ENCODE results near the gene TGFBR3L.

TGFBR3L gene

DNA sequence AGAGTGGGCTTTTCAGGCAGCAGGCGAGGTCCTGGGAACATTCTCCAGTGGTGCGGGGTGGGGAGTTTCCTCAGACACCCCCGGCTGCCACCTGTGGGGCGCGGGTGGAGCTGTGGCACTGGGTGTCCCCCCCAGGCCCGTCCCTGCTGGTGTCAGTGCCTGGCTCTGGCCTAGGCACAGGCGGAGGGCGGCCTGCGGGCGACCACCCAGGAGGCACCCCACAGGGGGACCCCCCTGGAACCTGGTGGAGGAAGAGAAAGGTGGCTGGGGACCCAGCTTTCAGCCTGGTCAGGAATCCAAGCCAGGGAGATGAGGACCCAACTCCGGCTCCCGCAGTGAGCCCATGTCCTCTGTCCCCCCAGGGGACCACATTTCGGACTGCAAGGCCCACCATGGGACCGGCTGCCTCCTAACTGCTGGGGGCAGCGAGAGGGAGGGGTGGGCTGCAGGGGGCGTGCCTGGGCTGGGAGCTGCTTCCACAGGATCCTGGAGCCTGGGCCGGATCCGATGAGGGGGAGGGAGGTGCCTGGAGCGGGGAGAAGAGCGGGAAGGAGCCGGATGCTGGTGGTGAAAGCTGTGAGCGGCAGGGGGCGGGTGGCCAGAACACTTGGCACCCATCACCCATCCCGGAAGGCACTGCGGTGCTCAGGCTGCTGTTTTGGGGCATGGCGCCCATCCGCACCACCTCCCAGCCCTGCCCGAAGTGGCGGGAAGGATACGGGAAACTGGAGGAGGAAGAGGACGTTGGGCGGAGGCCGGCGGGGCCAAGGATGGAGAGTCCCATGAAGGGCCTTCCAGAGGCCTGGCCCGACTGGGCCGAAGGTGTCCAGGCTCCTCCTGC is 16.8 kb downstream of the TGFBR3L start:
- Histone ChIP-seq H3K36me3 (ENCODE audit: control insufficient read depth in 2 of 2, insufficient read depth in 1 of 2, low read length in 2 of 2) (peaks cover 13 to 73% of the 10 kb centered on the region in 2 experiments; a peak in 2 of 3 replicates), H3K9me3 (ENCODE audit: control insufficient read depth, insufficient read depth, low read depth, low read length) (no peaks in the 10 kb centered on the region), H3K27ac (ENCODE audit: extremely low read depth, low read depth, low read length) (no peak overlapping the region), H3K4me3 (ENCODE audit: low read depth, low read length) (no peak overlapping the region), H3K4me1 (ENCODE audit: control insufficient read depth, insufficient read depth, low read length) (peaks cover 14% of the 10 kb centered on the region)
- CTCF ChIA-PET = interaction anchor here (1.0 to 3.5 kb wide), 3 partner anchors 8 to 12 kb away, joined by 3 to 25 read pairs (median 4); partner anchors contain the start of gene TIMM44
- TF ChIP-seq ZNF560 (tag by site-specific recombination; IDR thresholded peaks at IDR 0.05; ENCODE audit: borderline replicate concordance) = no peak
- no peak for TF ChIP-seq ZNF248 (tag by site-specific recombination; IDR thresholded peaks at IDR 0.05)
- TF ChIP-seq, protein P1, sequence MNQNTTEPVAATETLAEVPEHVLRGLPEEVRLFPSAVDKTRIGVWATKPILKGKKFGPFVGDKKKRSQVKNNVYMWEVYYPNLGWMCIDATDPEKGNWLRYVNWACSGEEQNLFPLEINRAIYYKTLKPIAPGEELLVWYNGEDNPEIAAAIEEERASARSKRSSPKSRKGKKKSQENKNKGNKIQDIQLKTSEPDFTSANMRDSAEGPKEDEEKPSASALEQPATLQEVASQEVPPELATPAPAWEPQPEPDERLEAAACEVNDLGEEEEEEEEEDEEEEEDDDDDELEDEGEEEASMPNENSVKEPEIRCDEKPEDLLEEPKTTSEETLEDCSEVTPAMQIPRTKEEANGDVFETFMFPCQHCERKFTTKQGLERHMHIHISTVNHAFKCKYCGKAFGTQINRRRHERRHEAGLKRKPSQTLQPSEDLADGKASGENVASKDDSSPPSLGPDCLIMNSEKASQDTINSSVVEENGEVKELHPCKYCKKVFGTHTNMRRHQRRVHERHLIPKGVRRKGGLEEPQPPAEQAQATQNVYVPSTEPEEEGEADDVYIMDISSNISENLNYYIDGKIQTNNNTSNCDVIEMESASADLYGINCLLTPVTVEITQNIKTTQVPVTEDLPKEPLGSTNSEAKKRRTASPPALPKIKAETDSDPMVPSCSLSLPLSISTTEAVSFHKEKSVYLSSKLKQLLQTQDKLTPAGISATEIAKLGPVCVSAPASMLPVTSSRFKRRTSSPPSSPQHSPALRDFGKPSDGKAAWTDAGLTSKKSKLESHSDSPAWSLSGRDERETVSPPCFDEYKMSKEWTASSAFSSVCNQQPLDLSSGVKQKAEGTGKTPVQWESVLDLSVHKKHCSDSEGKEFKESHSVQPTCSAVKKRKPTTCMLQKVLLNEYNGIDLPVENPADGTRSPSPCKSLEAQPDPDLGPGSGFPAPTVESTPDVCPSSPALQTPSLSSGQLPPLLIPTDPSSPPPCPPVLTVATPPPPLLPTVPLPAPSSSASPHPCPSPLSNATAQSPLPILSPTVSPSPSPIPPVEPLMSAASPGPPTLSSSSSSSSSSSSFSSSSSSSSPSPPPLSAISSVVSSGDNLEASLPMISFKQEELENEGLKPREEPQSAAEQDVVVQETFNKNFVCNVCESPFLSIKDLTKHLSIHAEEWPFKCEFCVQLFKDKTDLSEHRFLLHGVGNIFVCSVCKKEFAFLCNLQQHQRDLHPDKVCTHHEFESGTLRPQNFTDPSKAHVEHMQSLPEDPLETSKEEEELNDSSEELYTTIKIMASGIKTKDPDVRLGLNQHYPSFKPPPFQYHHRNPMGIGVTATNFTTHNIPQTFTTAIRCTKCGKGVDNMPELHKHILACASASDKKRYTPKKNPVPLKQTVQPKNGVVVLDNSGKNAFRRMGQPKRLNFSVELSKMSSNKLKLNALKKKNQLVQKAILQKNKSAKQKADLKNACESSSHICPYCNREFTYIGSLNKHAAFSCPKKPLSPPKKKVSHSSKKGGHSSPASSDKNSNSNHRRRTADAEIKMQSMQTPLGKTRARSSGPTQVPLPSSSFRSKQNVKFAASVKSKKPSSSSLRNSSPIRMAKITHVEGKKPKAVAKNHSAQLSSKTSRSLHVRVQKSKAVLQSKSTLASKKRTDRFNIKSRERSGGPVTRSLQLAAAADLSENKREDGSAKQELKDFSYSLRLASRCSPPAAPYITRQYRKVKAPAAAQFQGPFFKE (tag by site-specific recombination; IDR thresholded peaks at IDR 0.05; ENCODE audit: borderline replicate concordance) = no peak
- TF ChIP-seq SP2 (tag by site-specific recombination; IDR thresholded peaks at IDR 0.05) = no peak
- no peak for TF ChIP-seq ZNF266 (tag by site-specific recombination; IDR thresholded peaks at IDR 0.05; ENCODE audit: low read depth)
- TF ChIP-seq GLIS2 (tag by site-specific recombination; IDR thresholded peaks at IDR 0.05) = peak; percentile 69
- 0 out of 2 replicates have a peak, but pooled peaks have one; percentile 14 for TF ChIP-seq ZNF600 (tag by site-specific recombination; IDR thresholded peaks at IDR 0.05)
- peak; percentile 95 for TF ChIP-seq GLIS1 (tag by site-specific recombination; IDR thresholded peaks at IDR 0.05)
- TF ChIP-seq ZNF521 (tag by site-specific recombination; IDR thresholded peaks at IDR 0.05) = no peak
- TF ChIP-seq ZNF830 (tag by site-specific recombination; IDR thresholded peaks at IDR 0.05; ENCODE audit: low read depth) = no peak
- TF ChIP-seq ZNF169 (tag by site-specific recombination; IDR thresholded peaks at IDR 0.05) = no peak
- TF ChIP-seq BCL11A (tag by site-specific recombination; IDR thresholded peaks at IDR 0.05; ENCODE audit: low read depth) = no peak
- TF ChIP-seq, protein P2, sequence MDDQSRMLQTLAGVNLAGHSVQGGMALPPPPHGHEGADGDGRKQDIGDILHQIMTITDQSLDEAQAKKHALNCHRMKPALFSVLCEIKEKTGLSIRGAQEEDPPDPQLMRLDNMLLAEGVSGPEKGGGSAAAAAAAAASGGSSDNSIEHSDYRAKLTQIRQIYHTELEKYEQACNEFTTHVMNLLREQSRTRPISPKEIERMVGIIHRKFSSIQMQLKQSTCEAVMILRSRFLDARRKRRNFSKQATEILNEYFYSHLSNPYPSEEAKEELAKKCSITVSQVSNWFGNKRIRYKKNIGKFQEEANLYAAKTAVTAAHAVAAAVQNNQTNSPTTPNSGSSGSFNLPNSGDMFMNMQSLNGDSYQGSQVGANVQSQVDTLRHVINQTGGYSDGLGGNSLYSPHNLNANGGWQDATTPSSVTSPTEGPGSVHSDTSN (CRISPR knock-in tag; IDR thresholded peaks at IDR 0.05) = no peak
- TF ChIP-seq OSR2 (tag by site-specific recombination; IDR thresholded peaks at IDR 0.05) = no peak
- TF ChIP-seq ZNF16 (tag by site-specific recombination; IDR thresholded peaks at IDR 0.05; ENCODE audit: low read depth) = no peak
- TF ChIP-seq ZNF132 (tag by site-specific recombination; IDR thresholded peaks at IDR 0.05; ENCODE audit: borderline replicate concordance) = no peak
- TF ChIP-seq SP3 (tag by site-specific recombination; IDR thresholded peaks at IDR 0.05) = no peak
- TF ChIP-seq, protein P3, sequence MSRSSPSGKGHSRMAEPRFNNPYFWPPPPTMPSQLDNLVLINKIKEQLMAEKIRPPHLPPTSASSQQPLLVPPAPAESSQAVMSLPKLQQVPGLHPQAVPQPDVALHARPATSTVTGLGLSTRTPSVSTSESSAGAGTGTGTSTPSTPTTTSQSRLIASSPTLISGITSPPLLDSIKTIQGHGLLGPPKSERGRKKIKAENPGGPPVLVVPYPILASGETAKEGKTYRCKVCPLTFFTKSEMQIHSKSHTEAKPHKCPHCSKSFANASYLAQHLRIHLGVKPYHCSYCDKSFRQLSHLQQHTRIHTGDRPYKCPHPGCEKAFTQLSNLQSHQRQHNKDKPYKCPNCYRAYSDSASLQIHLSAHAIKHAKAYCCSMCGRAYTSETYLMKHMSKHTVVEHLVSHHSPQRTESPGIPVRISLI (tag by site-specific recombination; IDR thresholded peaks at IDR 0.05) = no peak
- TF ChIP-seq ZNF221 (tag by site-specific recombination; IDR thresholded peaks at IDR 0.05; ENCODE audit: borderline replicate concordance) = no peak
- TF ChIP-seq SCRT2 (tag by site-specific recombination; IDR thresholded peaks at IDR 0.05) = 0 out of 2 replicates have a peak, but pooled peaks have one; percentile 29
- TF ChIP-seq ZIC2 (tag by site-specific recombination; IDR thresholded peaks at IDR 0.05) = peak; percentile 64
- TF ChIP-seq KLF8 (tag by site-specific recombination; IDR thresholded peaks at IDR 0.05) = 0 out of 2 replicates have a peak, but pooled peaks have one; percentile 11
- peak; percentile 29; the same call in 1 of the 2 replicates for TF ChIP-seq ZNF341 (tag by site-specific recombination; IDR thresholded peaks at IDR 0.05; ENCODE audit: low read depth)
- POLR2A ChIA-PET = interaction anchor here (1.1 to 5.8 kb wide), 3 partner anchors 8 to 11 kb away, joined by 3 to 60 read pairs (median 35); partner anchors contain the start of genes SNAPC2 and TIMM44
